GM08714 (cell line): Measurements from ENCODE around the gene CD55.

ENCODE experiments used
- H3K4me3 ChIP-seq: fragments of 200-500 bp; sonication (Bioruptor generic); 2 replicates; pipeline ENCODE4 v1.5.1; 2014; ENCODE audit warnings: mild to moderate bottlenecking, low read length, inconsistent platforms
- ZNF274 ChIP-seq: IDR thresholded peaks from 2 replicates; pipeline ENCODE4 v1.6.1; 2012; ENCODE audit warnings: mild to moderate bottlenecking, low read depth, low read length

CD55 gene

GRCh38 chr1:207330011-207330710, 8.7 kb downstream of the CD55 start:
- no peak overlapping the region for H3K4me3 ChIP-seq
- no peak for TF ChIP-seq ZNF274

GRCh38 chr1:207331354-207332313, 10.2 kb downstream of the CD55 start:
- no peak for TF ChIP-seq ZNF274
- no peak overlapping the region for H3K4me3 ChIP-seq

GRCh38 chr1:207333009-207333600, 11.6 kb downstream of the CD55 start:
- H3K4me3 ChIP-seq = no peak overlapping the region
- no peak for TF ChIP-seq ZNF274

GRCh38 chr1:207333620-207334019, 12.1 kb downstream of the CD55 start:
- no peak overlapping the region for H3K4me3 ChIP-seq

GRCh38 chr1:207334337-207334736, 12.9 kb downstream of the CD55 start:
- no peak for TF ChIP-seq ZNF274
- no peak overlapping the region for H3K4me3 ChIP-seq

More at GRCh38 chr1:207333620-207334019, 12.1 kb downstream of the CD55 start:
- TF ChIP-seq ZNF274 = no peak

GRCh38 chr1:207335138-207335537, 13.7 kb downstream of the CD55 start:
- H3K4me3 ChIP-seq = no peak overlapping the region
- no peak for TF ChIP-seq ZNF274

GRCh38 chr1:207335695-207336363, 14.4 kb downstream of the CD55 start:
- peak overlapping the region; percentile 39; the same call in 1 of the 2 replicates for H3K4me3 ChIP-seq
- TF ChIP-seq ZNF274 = no peak

GRCh38 chr1:207336559-207337467, 15.3 kb downstream of the CD55 start:
- no peak for TF ChIP-seq ZNF274
- H3K4me3 ChIP-seq = peak overlapping the region; percentile 16; the same call in 1 of the 2 replicates

GRCh38 chr1:207342332-207342731, 20.9 kb downstream of the CD55 start:
- H3K4me3 ChIP-seq = no peak overlapping the region
- no peak for TF ChIP-seq ZNF274

GRCh38 chr1:207343675-207344074, 22.2 kb downstream of the CD55 start:
- TF ChIP-seq ZNF274 = no peak
- H3K4me3 ChIP-seq = no peak overlapping the region

GRCh38 chr1:207344221-207344620, 22.7 kb downstream of the CD55 start:
- no peak for TF ChIP-seq ZNF274
- no peak overlapping the region for H3K4me3 ChIP-seq

GRCh38 chr1:207345644-207346477, 24.4 kb downstream of the CD55 start:
- no peak for TF ChIP-seq ZNF274
- H3K4me3 ChIP-seq = no peak overlapping the region
